NCI-H748 (cell line): ENCODE measurements around the gene PPP1R18.
"Not testable (repeated sequence)": the region's sequence is repeated elsewhere in the genome, so short reads cannot be mapped to it uniquely, and the experiment has no call there.

Experiments used
- DNase-seq: peaks from one replicate; lab custom pipeline; 2025; ENCODE audit not compliant: unreplicated experiment; lab: John Stamatoyannopoulos, UW

PPP1R18 gene

DNA sequence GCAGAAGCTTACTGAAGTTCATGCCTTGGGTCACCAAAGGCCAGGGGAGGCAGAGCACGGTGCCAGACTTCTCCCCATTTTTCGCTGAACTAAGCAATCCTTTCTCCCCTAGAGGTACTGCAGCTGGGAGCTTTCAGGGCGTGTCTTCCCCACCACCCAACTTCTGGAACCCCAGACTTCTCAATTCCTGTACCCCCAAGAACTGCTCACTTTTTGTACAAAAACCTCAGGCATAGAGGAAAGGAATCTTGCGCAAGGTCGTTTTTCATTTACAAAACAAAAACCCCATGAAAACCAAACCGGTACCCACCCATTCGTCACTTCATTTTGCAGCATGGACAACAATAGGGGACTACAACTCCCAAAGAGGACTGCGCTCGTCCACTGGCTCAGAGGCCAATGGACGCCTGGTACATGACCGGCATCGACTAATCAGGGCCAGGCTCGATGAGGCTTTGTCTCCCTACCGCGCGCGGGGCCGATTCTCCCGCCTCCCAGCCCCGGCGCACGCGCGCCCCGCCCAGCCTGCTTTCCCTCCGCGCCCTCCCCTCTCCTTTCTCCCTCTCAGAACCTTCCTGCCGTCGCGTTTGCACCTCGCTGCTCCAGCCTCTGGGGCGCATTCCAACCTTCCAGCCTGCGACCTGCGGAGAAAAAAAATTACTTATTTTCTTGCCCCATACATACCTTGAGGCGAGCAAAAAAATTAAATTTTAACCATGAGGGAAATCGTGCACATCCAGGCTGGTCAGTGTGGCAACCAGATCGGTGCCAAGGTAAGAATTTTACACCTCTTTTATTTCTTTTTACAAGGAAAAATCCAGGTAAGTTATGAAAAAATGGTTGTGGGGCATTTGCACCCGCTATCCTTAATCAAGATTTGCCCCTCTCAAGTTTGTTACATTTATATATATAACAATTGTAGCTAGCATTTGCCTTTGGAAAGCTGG is 33.6 kb upstream of the PPP1R18 start, which contains the start of gene TUBB:
TSS of gene TUBB (plus strand) at position 562 of the 947 bp plus-strand sequence. CDS start at position 717, 155 bp downstream.
- DNase-seq, result peak; percentile 100

DNA sequence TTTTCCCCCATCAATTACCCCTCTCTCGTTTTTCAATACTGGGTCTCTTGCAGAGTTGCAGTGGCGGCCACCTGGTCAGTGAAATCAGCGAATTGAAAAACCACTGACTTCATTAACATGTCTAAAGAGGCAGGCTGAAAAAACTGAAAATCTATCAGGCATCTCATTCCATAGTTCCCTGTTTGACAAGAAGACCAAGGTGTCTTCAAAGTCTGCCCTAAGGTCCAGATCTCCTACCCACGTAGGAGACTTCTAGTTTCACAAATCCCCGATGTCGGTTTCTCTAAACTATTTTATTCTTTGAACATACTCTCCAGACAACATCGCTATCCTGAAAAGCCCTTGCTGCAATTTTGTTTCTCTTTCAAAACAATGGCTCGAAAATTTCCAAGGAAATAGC is 32.9 kb upstream of the PPP1R18 start:
- peak; percentile 55 for DNase-seq

- DNase-seq, result not testable (repeated sequence)
Measured at GRCh38 chr6:30717845-30718720, 31.6 kb upstream of the PPP1R18 start.

DNA sequence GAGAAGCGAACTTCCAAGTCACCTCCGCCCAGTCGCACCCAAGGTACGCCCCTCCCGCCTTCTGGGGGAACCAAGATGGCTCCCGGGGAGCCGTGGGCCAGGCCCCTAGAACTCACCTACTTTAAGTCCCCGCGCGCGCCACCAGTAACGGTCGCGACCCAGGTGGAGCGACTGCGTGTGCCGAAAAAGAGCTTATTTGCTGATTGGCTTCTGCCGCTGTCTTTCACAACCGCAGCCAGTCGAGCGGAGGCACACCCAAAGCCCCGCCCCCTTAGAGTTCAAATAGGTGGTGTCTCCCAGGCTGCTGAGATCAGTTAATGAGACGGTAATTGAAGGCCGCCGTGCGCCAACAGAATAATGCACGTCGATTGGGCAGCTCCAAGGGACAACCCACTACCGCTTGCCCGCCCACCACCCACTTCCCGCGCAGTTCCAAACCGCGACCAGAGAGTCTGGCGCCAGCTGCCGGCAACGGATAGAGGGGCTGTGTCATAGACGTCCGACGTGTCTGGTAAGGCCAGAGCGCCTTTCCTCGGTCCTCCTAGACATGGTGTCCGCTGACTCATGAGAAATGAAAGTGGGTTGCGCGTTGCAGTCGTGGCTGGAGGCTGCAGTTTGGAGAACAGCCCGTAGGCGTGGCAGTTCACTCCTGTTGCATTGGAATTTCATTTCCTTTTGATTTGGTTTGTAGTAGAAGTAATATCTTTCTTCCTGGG is 30.8 kb upstream of the PPP1R18 start, which contains the start of gene MDC1:
TSS of gene MDC1 (minus strand) at position 153 of the 716 bp plus-strand sequence. CDS start 2,106 bp downstream, outside the sequence.
- peak; percentile 100 for DNase-seq

DNA sequence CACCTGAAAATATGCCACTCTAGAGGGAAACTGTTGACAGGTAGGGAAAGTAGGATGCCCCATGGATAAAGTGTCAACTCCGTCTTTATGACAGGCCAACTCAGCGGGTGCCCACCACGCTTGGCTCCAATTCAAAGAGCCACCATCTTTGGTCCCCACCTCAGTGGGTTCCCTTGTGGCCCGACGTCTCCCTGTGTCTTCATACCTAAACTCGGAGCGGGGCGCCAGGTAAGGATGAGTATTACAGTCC is 30.4 kb upstream of the PPP1R18 start:
- no peak for DNase-seq

- DNase-seq, result no peak
Measured at GRCh38 chr6:30714263-30714662, 27.8 kb upstream of the PPP1R18 start.

DNA sequence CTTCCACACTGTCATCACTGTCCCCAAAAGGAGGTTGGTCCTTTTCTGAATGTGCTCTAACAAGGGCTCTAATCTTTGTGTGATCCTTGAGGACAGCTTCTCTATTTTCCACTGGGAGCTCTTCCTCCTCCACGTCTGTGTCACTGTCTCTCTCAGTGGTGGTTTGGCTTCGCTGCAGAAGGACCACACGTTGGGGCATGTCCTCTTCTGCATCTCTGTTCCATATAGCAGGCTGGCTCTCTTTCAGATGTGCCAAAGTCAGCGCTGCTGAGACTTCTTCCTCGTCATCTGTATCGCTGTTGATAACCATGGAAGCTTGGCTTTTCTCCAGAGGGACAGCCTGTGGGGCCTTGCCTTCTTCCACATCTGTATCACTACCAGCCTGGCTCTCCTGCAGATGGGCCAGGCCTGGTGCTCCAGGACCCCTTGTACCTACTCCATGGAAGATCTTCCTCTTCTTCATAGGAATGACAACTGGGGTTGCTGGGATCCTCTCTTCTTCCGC is 26.0 kb upstream of the PPP1R18 start:
- no peak for DNase-seq

DNA sequence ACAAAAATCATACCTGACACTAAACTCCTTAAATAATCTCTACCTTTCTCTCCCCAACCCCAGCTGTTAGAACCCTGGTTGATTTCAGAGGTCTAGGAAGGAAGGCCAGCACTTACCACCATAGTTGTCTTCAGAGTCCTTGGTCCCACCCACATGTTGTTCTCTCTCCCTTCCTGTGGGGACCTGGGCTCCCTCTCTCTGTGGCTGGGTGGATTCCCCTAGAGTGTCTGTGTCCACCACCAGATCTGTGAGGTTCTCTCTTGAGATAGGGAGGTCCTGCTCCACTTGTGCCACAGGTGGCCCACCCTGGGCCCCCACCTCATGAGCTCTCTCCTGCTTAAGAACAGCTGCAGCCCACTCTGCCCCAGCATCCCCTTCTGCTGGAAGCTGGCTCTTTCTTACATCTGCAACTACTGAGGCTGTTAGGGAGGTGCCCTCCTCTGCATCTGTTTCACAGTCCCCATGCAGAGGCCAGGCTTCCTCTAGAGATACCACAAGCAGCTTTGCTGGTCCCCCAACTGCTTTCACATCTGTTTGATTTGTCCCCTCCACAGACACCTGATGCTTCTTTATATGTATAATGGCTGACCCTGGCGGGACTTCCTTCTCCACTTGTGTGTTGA is 25.4 kb upstream of the PPP1R18 start:
- no peak for DNase-seq

DNA sequence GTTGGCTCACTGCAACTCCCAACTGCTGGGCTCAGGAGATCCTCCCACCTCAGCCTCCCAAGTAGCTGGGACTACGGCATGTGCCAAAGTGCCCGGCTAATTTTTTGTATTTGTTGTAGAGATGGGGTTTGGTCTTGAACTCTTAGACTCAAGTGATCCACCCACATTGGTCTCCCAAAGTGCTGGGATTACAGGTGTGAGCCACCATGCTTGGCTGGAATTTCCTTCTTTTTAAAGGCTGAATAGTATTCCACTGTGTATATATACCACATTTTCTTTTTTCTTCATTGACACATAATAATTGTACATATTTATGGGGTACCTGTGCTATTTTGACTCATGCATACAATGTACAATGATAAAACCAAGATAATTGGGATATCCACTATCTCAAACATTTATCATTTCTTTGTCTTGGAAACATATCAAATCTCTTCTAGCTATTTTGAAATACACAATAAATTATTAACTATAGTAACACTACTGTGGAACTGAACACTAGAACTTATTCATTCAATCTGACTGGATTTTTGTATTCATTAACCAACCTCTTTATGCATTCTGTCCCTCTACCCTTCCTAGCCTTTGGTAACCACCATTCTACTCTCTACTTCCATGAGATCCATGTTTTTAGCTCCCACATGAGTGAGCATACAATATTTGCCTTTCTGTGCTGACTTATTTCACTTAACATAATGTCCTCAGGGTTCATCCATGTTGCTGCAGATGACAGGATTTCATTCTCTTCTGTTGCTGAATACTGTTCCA is 22.8 kb upstream of the PPP1R18 start:
- no peak for DNase-seq

- peak; percentile 69 for DNase-seq
Measured at GRCh38 chr6:30707281-30707850, 20.9 kb upstream of the PPP1R18 start.

- no peak for DNase-seq
Measured at GRCh38 chr6:30705620-30706019, 19.2 kb upstream of the PPP1R18 start.

DNA sequence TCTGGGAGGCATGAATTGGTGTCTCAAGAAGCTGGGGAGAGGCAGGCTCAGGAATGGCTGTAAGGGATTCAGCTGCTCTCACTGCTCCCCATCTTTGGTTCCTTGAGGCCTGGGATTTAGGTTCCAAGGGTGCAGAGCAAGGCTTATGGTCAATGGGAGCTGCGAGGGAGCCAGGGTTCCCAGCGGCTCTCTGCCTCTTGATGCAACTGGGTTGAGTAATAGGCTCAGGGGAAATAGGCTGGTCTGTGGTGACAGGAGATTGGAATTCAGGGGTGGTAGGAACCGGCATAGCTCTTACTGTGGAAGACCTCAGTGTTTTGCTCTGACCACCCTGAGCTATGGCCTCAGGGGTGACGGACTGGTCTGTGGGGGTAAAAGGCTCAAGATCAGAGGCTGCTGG is 17.4 kb upstream of the PPP1R18 start:
- no peak for DNase-seq

- DNase-seq, result no peak
Measured at GRCh38 chr6:30703011-30703410, 16.6 kb upstream of the PPP1R18 start.

GRCh38 chr6:30700340-30700739 is 13.9 kb upstream of the PPP1R18 start:
- DNase-seq, result no peak

GRCh38 chr6:30696432-30696831 is 10.0 kb upstream of the PPP1R18 start:
- DNase-seq, result no peak

GRCh38 chr6:30691208-30691847 is 4.9 kb upstream of the PPP1R18 start:
- peak; percentile 18 for DNase-seq

- DNase-seq, result peak; percentile 89
Measured at GRCh38 chr6:30690403-30691207, 4.2 kb upstream of the PPP1R18 start, which contains the start of gene NRM. TSS of gene NRM (minus strand) at chr6:30690984. CDS start at chr6:30690974, 10 bp downstream.

GRCh38 chr6:30689985-30690384 is 3.5 kb upstream of the PPP1R18 start:
- no peak for DNase-seq
